ENCODE results near the gene ADAP1.

DNA sequence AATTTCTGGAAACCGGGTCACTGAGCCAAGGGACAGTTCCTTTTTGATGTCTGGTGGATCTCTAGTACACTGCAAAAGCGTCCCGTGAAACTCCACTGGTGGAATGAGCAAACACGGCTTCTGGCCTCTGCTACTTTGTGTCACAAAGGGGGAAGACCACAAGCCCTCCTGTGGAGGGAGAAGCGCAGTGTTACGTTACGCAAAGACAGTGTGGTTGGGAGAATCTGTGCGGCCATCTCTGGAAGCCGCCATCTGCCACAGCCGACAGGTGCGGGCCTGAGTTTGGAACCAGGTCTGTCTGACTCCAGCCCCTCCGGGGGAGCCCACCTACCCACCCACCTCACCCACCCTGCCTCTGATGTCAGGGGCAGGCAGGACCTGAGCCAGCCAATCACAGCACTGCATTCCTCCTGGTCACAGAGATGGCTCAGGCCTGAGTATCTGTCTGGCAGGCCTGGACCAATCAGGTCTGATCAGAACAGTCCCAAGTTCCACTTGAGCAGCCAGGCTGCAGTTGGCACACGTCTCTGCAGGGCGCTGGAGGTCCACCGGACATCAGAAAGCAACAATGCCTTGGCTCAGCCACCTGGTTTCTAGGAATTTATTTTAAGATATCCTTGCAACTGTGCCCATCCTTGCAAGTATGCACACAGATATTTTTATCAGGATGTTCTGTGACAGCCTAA is 25.5 kb upstream of the ADAP1 start:
- TF ChIP-seq, protein P1, sequence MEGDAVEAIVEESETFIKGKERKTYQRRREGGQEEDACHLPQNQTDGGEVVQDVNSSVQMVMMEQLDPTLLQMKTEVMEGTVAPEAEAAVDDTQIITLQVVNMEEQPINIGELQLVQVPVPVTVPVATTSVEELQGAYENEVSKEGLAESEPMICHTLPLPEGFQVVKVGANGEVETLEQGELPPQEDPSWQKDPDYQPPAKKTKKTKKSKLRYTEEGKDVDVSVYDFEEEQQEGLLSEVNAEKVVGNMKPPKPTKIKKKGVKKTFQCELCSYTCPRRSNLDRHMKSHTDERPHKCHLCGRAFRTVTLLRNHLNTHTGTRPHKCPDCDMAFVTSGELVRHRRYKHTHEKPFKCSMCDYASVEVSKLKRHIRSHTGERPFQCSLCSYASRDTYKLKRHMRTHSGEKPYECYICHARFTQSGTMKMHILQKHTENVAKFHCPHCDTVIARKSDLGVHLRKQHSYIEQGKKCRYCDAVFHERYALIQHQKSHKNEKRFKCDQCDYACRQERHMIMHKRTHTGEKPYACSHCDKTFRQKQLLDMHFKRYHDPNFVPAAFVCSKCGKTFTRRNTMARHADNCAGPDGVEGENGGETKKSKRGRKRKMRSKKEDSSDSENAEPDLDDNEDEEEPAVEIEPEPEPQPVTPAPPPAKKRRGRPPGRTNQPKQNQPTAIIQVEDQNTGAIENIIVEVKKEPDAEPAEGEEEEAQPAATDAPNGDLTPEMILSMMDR (IDR thresholded peaks at IDR 0.05; ENCODE audit: insufficient read depth, low read length, poor library complexity, severe bottlenecking), result no peak
- no peak for TF ChIP-seq EZH2phosphoT487 (conservative IDR thresholded peaks at IDR 0.05; ENCODE audit: low read length)
